ENCODE measurements around the gene GCK.

GRCh38 chr7:44142028-44142427, 47.2 kb downstream of the GCK start:
- TF ChIP-seq FOXO4 (CRISPR knock-in tag; conservative IDR thresholded peaks at IDR 0.05) (no peak), PCBP2 (optimal IDR thresholded peaks at IDR 0.05; ENCODE audit: low read depth, low read length, poor library complexity, severe bottlenecking) (no peak), ZBTB33 (CRISPR knock-in tag; IDR thresholded peaks at IDR 0.05) (no peak), POLR2AphosphoS5 (IDR thresholded peaks at IDR 0.05; ENCODE audit: low read depth, low read length) (no peak), MTF1 (CRISPR knock-in tag; IDR thresholded peaks at IDR 0.05) (no peak), PHF8 (CRISPR knock-in tag; IDR thresholded peaks at IDR 0.05) (no peak), EED (CRISPR knock-in tag; IDR thresholded peaks at IDR 0.05) (no peak), CTCF (CRISPR knock-in tag; IDR thresholded peaks at IDR 0.05) (no peak), ZNF432 (CRISPR knock-in tag; IDR thresholded peaks at IDR 0.05; ENCODE audit: borderline replicate concordance) (no peak), SKIL (CRISPR knock-in tag; IDR thresholded peaks at IDR 0.05; ENCODE audit: borderline replicate concordance) (no peak), MAX (IDR thresholded peaks at IDR 0.05) (no peak), TAF1 (CRISPR knock-in tag; IDR thresholded peaks at IDR 0.05) (no peak), SMAD3 (CRISPR knock-in tag; IDR thresholded peaks at IDR 0.05) (no peak)

All from HepG2 (cell line).